GM23338 (cell line): ENCODE results near the gene MED27. TPM values are rescaled to one million over a fixed set of nuclear protein-coding genes. Genes with fewer than 3 reads are reported as not detected.

Source experiments
- ATAC-seq: fragments of 200-7000 bp; cut with Tn5 transposase; 3 replicates; pipeline ENCODE4 v1.9.1; 2020
- DNase-seq: peaks from one replicate; pipeline ENCODE4 v3.0.0-alpha.2; 2015; ENCODE audit warnings: low spot score
- H2AFZ ChIP-seq: fragments of 200-600 bp; sonication (generic); 2 replicates; pipeline ENCODE4 v1.8.0; 2016; ENCODE audit warnings: antibody characterized with exemption, mild to moderate bottlenecking, moderate library complexity
- H3F3A ChIP-seq: fragments of 200-600 bp; sonication (generic); replicated peaks from 2 replicates; pipeline ENCODE4 v1.8.0; 2017; ENCODE audit warnings: antibody characterized with exemption, mixed run types, low read depth
- H3K27ac ChIP-seq: fragments of 200-600 bp; sonication (generic); 2 replicates; pipeline ENCODE4 v1.6.1; 2016; ENCODE audit warnings: low read depth
- H3K27me3 ChIP-seq: fragments of 200-600 bp; sonication (generic); 2 replicates; pipeline ENCODE4 v1.8.0; 2016; ENCODE audit warnings: mild to moderate bottlenecking, mixed run types, moderate library complexity; ENCODE audit not compliant: insufficient read depth
- H3K36me3 ChIP-seq: fragments of 200-600 bp; sonication (generic); 2 replicates; pipeline ENCODE4 v1.8.0; 2016; ENCODE audit warnings: mild to moderate bottlenecking; ENCODE audit not compliant: insufficient read depth
- H3K4me1 ChIP-seq: fragments of 200-600 bp; sonication (generic); 2 replicates; pipeline ENCODE4 v1.8.0; 2016; ENCODE audit warnings: mild to moderate bottlenecking, moderate library complexity; ENCODE audit not compliant: insufficient read depth
- H3K4me2 ChIP-seq: fragments of 200-600 bp; sonication (generic); 2 replicates; pipeline ENCODE4 v1.7.1; 2017; ENCODE audit warnings: mixed run types
- H3K4me3 ChIP-seq: fragments of 200-600 bp; sonication (generic); 2 replicates; pipeline ENCODE4 v1.6.1; 2016; ENCODE audit warnings: mixed run types
- H3K79me2 ChIP-seq: fragments of 200-600 bp; sonication (generic); replicated peaks from 2 replicates; pipeline ENCODE4 v1.8.0; 2017; ENCODE audit warnings: mild to moderate bottlenecking; ENCODE audit not compliant: insufficient read depth
- H3K9me2 ChIP-seq: fragments of 200-600 bp; sonication (generic); 2 replicates; pipeline ENCODE4 v1.8.0; 2017; ENCODE audit not compliant: insufficient read depth
- H4K20me1 ChIP-seq: fragments of 200-600 bp; sonication (generic); replicated peaks from 2 replicates; pipeline ENCODE4 v1.8.0; 2017; ENCODE audit warnings: mild to moderate bottlenecking; ENCODE audit not compliant: insufficient read depth
- H3K27ac Mint-ChIP-seq: 2 replicates; pipeline ENCODE4 v1.8.0; 2020; ENCODE audit warnings: inconsistent platforms, mild to moderate bottlenecking, moderate library complexity, mixed read lengths
- H3K27me3 Mint-ChIP-seq: 3 replicates; pipeline ENCODE4 v1.8.0; 2022; ENCODE audit warnings: low read depth, mild to moderate bottlenecking, moderate library complexity, mixed read lengths, inconsistent platforms; ENCODE audit not compliant: insufficient read depth, poor library complexity
- H3K36me3 Mint-ChIP-seq: 3 replicates; pipeline ENCODE4 v1.8.0; 2021; ENCODE audit warnings: low read depth, mild to moderate bottlenecking, inconsistent platforms, moderate library complexity, mixed read lengths
- H3K4me1 Mint-ChIP-seq: 3 replicates; pipeline ENCODE4 v1.8.0; 2020; ENCODE audit warnings: mild to moderate bottlenecking, inconsistent platforms, mixed read lengths
- H3K4me3 Mint-ChIP-seq: 3 replicates; pipeline ENCODE4 v1.8.0; 2021; ENCODE audit warnings: moderate library complexity, mild to moderate bottlenecking, inconsistent platforms, mixed read lengths
- H3K9me3 Mint-ChIP-seq: 3 replicates; pipeline ENCODE4 v1.8.0; 2020; ENCODE audit warnings: moderate library complexity, mild to moderate bottlenecking, inconsistent platforms, mixed read lengths
- CREB1 ChIP-seq: fragments of 250-450 bp; sonication (Bioruptor Pico); IDR thresholded peaks from 2 replicates; pipeline ENCODE4 v1.5.0; 2020; ENCODE audit warnings: low read depth, mild to moderate bottlenecking, moderate library complexity
- EZH2phosphoT487 ChIP-seq: fragments of 200-600 bp; sonication (generic); IDR thresholded peaks from one replicate; pipeline ENCODE4 v1.8.1; 2018; ENCODE audit warnings: antibody characterized with exemption; ENCODE audit not compliant: unreplicated experiment
- JUNB ChIP-seq: IDR thresholded peaks from one replicate; pipeline ENCODE4 v1.6.1; 2016; ENCODE audit warnings: antibody characterized with exemption; ENCODE audit not compliant: unreplicated experiment
- POLR2AphosphoS5 ChIP-seq: IDR thresholded peaks from 2 replicates; pipeline ENCODE4 v1.6.1; 2016; ENCODE audit warnings: antibody characterized with exemption, low read depth
- STAT1 ChIP-seq: IDR thresholded peaks from one replicate; pipeline ENCODE4 v1.6.1; 2016; ENCODE audit warnings: antibody characterized with exemption; ENCODE audit not compliant: unreplicated experiment
- ZNF114 ChIP-seq: fragments of 250-450 bp; sonication (Bioruptor Pico); IDR thresholded peaks from 2 replicates; pipeline ENCODE4 v1.5.0; 2020; ENCODE audit warnings: mild to moderate bottlenecking, moderate library complexity
- ZNF331 ChIP-seq: fragments of 250-450 bp; sonication (Bioruptor Pico); IDR thresholded peaks from 2 replicates; pipeline ENCODE4 v1.5.0; 2020; ENCODE audit warnings: low read depth, mild to moderate bottlenecking, moderate library complexity
- polyA plus RNA-seq: library from polyadenylated mRNA; unstranded; fragments of >200 nt; fragmentation: Nextera tagmentation; extraction: Ambion mirVana; gene quantifications from 2 replicates; pipeline ENCODE4 v1.2.1, GENCODE V29; 2016
- total RNA-seq: library from RNA; depleted of rRNA; stranded (reverse); fragments of >200 nt; shearing (Covaris generic); gene quantifications from 2 replicates; pipeline ENCODE4 v1.2.3, GENCODE V29; 2014
- TF ChIP-seq, protein P1 (sequence below): fragments of 250-450 bp; sonication (Bioruptor Pico); IDR thresholded peaks from 2 replicates; pipeline ENCODE4 v1.5.0; 2020; ENCODE audit warnings: mild to moderate bottlenecking, moderate library complexity
- TF ChIP-seq, protein P2 (sequence below), 2 experiments: fragments of 200-600 bp in 1 of 2; sonication (generic) in 1 of 2; conservative IDR thresholded peaks; 2 replicates each; pipeline versions ENCODE4 v1.5.1 to v1.6.1; 2016 to 2017; ENCODE audit warnings: antibody characterized with exemption in 2 of 2, low read depth in 2 of 2, mild to moderate bottlenecking in 2 of 2, moderate library complexity in 1 of 2
- TF ChIP-seq, protein P3 (sequence below): IDR thresholded peaks from 2 replicates; pipeline ENCODE4 v1.6.1; 2016; ENCODE audit warnings: antibody characterized with exemption

MED27 gene
- total and polyA plus RNA-seq, 2 experiments from 2014 or later: 30.6 to 35.0 TPM

DNA sequence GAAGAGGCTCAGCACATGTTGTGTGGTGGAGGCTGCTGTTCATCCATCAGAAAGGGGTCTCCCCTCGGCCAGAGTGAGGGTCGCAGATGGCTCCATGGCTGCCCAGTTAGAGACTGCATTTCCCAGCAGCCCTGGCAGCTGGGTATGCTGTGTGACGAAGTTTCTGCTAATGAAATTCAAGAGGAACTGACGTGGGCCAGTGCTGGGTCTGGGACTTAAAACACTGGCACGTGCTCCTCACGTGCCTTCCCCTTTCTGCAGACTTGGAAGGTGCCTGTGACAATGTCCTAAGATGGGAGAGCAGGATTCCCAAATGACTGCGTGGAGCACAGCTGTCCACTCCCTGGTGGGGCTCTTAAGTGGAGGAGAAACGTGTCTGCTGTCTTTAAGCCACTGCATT is 225.3 kb downstream of the MED27 start:
- TF ChIP-seq ZNF331: no peak
- TF ChIP-seq, protein P1, sequence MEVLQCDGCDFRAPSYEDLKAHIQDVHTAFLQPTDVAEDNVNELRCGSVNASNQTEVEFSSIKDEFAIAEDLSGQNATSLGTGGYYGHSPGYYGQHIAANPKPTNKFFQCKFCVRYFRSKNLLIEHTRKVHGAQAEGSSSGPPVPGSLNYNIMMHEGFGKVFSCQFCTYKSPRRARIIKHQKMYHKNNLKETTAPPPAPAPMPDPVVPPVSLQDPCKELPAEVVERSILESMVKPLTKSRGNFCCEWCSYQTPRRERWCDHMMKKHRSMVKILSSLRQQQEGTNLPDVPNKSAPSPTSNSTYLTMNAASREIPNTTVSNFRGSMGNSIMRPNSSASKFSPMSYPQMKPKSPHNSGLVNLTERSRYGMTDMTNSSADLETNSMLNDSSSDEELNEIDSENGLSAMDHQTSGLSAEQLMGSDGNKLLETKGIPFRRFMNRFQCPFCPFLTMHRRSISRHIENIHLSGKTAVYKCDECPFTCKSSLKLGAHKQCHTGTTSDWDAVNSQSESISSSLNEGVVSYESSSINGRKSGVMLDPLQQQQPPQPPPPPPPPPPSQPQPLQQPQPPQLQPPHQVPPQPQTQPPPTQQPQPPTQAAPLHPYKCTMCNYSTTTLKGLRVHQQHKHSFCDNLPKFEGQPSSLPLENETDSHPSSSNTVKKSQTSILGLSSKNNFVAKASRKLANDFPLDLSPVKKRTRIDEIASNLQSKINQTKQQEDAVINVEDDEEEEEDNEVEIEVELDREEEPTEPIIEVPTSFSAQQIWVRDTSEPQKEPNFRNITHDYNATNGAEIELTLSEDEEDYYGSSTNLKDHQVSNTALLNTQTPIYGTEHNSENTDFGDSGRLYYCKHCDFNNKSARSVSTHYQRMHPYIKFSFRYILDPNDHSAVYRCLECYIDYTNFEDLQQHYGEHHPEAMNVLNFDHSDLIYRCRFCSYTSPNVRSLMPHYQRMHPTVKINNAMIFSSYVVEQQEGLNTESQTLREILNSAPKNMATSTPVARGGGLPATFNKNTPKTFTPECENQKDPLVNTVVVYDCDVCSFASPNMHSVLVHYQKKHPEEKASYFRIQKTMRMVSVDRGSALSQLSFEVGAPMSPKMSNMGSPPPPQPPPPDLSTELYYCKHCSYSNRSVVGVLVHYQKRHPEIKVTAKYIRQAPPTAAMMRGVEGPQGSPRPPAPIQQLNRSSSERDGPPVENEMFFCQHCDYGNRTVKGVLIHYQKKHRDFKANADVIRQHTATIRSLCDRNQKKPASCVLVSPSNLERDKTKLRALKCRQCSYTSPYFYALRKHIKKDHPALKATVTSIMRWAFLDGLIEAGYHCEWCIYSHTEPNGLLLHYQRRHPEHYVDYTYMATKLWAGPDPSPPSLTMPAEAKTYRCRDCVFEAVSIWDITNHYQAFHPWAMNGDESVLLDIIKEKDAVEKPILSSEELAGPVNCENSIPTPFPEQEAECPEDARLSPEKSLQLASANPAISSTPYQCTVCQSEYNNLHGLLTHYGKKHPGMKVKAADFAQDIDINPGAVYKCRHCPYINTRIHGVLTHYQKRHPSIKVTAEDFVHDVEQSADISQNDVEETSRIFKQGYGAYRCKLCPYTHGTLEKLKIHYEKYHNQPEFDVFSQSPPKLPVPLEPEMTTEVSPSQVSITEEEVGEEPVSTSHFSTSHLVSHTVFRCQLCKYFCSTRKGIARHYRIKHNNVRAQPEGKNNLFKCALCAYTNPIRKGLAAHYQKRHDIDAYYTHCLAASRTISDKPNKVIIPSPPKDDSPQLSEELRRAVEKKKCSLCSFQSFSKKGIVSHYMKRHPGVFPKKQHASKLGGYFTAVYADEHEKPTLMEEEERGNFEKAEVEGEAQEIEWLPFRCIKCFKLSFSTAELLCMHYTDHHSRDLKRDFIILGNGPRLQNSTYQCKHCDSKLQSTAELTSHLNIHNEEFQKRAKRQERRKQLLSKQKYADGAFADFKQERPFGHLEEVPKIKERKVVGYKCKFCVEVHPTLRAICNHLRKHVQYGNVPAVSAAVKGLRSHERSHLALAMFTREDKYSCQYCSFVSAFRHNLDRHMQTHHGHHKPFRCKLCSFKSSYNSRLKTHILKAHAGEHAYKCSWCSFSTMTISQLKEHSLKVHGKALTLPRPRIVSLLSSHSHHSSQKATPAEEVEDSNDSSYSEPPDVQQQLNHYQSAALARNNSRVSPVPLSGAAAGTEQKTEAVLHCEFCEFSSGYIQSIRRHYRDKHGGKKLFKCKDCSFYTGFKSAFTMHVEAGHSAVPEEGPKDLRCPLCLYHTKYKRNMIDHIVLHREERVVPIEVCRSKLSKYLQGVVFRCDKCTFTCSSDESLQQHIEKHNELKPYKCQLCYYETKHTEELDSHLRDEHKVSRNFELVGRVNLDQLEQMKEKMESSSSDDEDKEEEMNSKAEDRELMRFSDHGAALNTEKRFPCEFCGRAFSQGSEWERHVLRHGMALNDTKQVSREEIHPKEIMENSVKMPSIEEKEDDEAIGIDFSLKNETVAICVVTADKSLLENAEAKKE (CRISPR knock-in tag): no peak
- TF ChIP-seq, protein P2, sequence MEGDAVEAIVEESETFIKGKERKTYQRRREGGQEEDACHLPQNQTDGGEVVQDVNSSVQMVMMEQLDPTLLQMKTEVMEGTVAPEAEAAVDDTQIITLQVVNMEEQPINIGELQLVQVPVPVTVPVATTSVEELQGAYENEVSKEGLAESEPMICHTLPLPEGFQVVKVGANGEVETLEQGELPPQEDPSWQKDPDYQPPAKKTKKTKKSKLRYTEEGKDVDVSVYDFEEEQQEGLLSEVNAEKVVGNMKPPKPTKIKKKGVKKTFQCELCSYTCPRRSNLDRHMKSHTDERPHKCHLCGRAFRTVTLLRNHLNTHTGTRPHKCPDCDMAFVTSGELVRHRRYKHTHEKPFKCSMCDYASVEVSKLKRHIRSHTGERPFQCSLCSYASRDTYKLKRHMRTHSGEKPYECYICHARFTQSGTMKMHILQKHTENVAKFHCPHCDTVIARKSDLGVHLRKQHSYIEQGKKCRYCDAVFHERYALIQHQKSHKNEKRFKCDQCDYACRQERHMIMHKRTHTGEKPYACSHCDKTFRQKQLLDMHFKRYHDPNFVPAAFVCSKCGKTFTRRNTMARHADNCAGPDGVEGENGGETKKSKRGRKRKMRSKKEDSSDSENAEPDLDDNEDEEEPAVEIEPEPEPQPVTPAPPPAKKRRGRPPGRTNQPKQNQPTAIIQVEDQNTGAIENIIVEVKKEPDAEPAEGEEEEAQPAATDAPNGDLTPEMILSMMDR (conservative IDR thresholded peaks at IDR 0.05; ENCODE audit: low read depth in 2 of 2): no peak
- TF ChIP-seq EZH2phosphoT487: no peak
- no peak for TF ChIP-seq POLR2AphosphoS5
- TF ChIP-seq CREB1: no peak
- TF ChIP-seq ZNF114 (CRISPR knock-in tag): no peak
- TF ChIP-seq, protein P3, sequence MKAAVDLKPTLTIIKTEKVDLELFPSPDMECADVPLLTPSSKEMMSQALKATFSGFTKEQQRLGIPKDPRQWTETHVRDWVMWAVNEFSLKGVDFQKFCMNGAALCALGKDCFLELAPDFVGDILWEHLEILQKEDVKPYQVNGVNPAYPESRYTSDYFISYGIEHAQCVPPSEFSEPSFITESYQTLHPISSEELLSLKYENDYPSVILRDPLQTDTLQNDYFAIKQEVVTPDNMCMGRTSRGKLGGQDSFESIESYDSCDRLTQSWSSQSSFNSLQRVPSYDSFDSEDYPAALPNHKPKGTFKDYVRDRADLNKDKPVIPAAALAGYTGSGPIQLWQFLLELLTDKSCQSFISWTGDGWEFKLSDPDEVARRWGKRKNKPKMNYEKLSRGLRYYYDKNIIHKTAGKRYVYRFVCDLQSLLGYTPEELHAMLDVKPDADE: no peak
- no peak for TF ChIP-seq STAT1
- no peak for TF ChIP-seq JUNB
- Mint-ChIP-seq H3K4me3 (no peak overlapping the region), H3K9me3 (no peaks in the 10 kb centered on the region), H3K36me3 (no peaks in the 10 kb centered on the region; the same call in 2 of the 3 replicates), H3K27me3 (peaks cover 9% of the 10 kb centered on the region), H3K27ac (no peak overlapping the region), H3K4me1 (peaks cover 25% of the 10 kb centered on the region)
- Histone ChIP-seq H3K4me1 (peaks cover 10% of the 10 kb centered on the region; the same call in 1 of the 2 replicates), H4K20me1 (no peaks in the 10 kb centered on the region), H3K79me2 (no peaks in the 10 kb centered on the region), H3K36me3 (no peaks in the 10 kb centered on the region), H3K9me2 (no peaks in the 10 kb centered on the region), H3K4me3 (no peak overlapping the region), H3K27ac (no peak overlapping the region), H3K27me3 (no peaks in the 10 kb centered on the region), H3F3A (0 out of 2 replicates have a peak, but pooled peaks cover 5% of the 10 kb centered on the region), H2AFZ (no peak overlapping the region), H3K4me2 (no peak overlapping the region)
- DNase-seq: no peak
- no peak for ATAC-seq
